Measurements from ENCODE around the gene GSDMA. TPM values are rescaled to one million over a fixed set of nuclear protein-coding genes. Genes with fewer than 3 reads are reported as not detected.

Gene GSDMA
- total RNA-seq, 1 donor from 2014 or later = not detected

GRCh38 chr17:39949028-39949427 is 13.8 kb upstream of the GSDMA start:
- no peak for TF ChIP-seq CTCF (conservative IDR thresholded peaks at IDR 0.05)
- DNase-seq (ENCODE audit: extremely low spot score, unreplicated experiment) = no peak
- H3K9me3 Mint-ChIP-seq = no peaks in the 10 kb centered on the region
- peak overlapping the region; percentile 61 for H3K27ac Mint-ChIP-seq
- no peaks in the 10 kb centered on the region for H3K36me3 Mint-ChIP-seq
- H3K27me3 Mint-ChIP-seq = no peaks in the 10 kb centered on the region
- H3K4me1 Mint-ChIP-seq (ENCODE audit: unreplicated experiment) = peaks cover 23% of the 10 kb centered on the region
- no peak overlapping the region for H3K4me3 Mint-ChIP-seq

- Mint-ChIP-seq H3K9me3 (no peaks in the 10 kb centered on the region), H3K4me3 (no peak overlapping the region), H3K27ac (no peak overlapping the region), H3K4me1 (ENCODE audit: unreplicated experiment) (peaks cover 23% of the 10 kb centered on the region), H3K36me3 (no peaks in the 10 kb centered on the region), H3K27me3 (no peaks in the 10 kb centered on the region)
- TF ChIP-seq CTCF (conservative IDR thresholded peaks at IDR 0.05) = no peak
- DNase-seq (ENCODE audit: extremely low spot score, unreplicated experiment) = no peak
Measured at GRCh38 chr17:39950871-39951348, 11.9 kb upstream of the GSDMA start.

GRCh38 chr17:39951924-39952679 is 10.7 kb upstream of the GSDMA start:
- TF ChIP-seq CTCF (conservative IDR thresholded peaks at IDR 0.05) = no peak
- H3K27ac Mint-ChIP-seq = peak overlapping the region; percentile 46
- H3K27me3 Mint-ChIP-seq = no peaks in the 10 kb centered on the region
- H3K9me3 Mint-ChIP-seq = no peaks in the 10 kb centered on the region
- no peaks in the 10 kb centered on the region for H3K36me3 Mint-ChIP-seq
- peaks cover 23% of the 10 kb centered on the region for H3K4me1 Mint-ChIP-seq (ENCODE audit: unreplicated experiment)
- no peak for DNase-seq (ENCODE audit: extremely low spot score, unreplicated experiment)
- H3K4me3 Mint-ChIP-seq = peak overlapping the region; percentile 66

GRCh38 chr17:39952680-39953470 is 9.9 kb upstream of the GSDMA start:
- DNase-seq (ENCODE audit: extremely low spot score, unreplicated experiment) = peak; percentile 93
- no peaks in the 10 kb centered on the region for H3K9me3 Mint-ChIP-seq
- peak overlapping the region; percentile 81 for H3K4me3 Mint-ChIP-seq
- H3K36me3 Mint-ChIP-seq = no peaks in the 10 kb centered on the region
- TF ChIP-seq CTCF (conservative IDR thresholded peaks at IDR 0.05) = no peak
- no peaks in the 10 kb centered on the region for H3K27me3 Mint-ChIP-seq
- H3K27ac Mint-ChIP-seq = peak overlapping the region; percentile 41
- peaks cover 15% of the 10 kb centered on the region for H3K4me1 Mint-ChIP-seq (ENCODE audit: unreplicated experiment)

- no peak for TF ChIP-seq CTCF (conservative IDR thresholded peaks at IDR 0.05)
- H3K4me3 Mint-ChIP-seq = peak overlapping the region; percentile 81
- peaks cover 15% of the 10 kb centered on the region for H3K4me1 Mint-ChIP-seq (ENCODE audit: unreplicated experiment)
- no peak for DNase-seq (ENCODE audit: extremely low spot score, unreplicated experiment)
- no peaks in the 10 kb centered on the region for H3K9me3 Mint-ChIP-seq
- H3K27ac Mint-ChIP-seq = peak overlapping the region; percentile 41
- no peaks in the 10 kb centered on the region for H3K36me3 Mint-ChIP-seq
- H3K27me3 Mint-ChIP-seq = no peaks in the 10 kb centered on the region
Measured at GRCh38 chr17:39953471-39953888, 9.3 kb upstream of the GSDMA start.

All from type B pancreatic cell (in vitro differentiated cells).